ENCODE results near the gene MAGI2. TPM values are rescaled to one million over a fixed set of nuclear protein-coding genes. Genes with fewer than 3 reads are reported as not detected.

MAGI2 gene
- total RNA-seq, 1 experiment from 2014 or later = 14.3 TPM

GRCh38 chr7:79142706-79143105, 310.8 kb downstream of the MAGI2 start:
- DNase-seq = no peak
- H3T11ph ChIP-seq (ENCODE audit: low read length) = no peak overlapping the region
- H3K79me2 ChIP-seq (ENCODE audit: insufficient read depth, low read length) = no peaks in the 10 kb centered on the region
- H4K91ac ChIP-seq (ENCODE audit: insufficient read length, low read depth, low read length) = no peak overlapping the region
- no peak overlapping the region for H2BK120ac ChIP-seq (ENCODE audit: low read depth, low read length, poor library complexity, severe bottlenecking)
- no peaks in the 10 kb centered on the region; the same call in 1 of the 2 replicates for H3K27me3 Mint-ChIP-seq (ENCODE audit: low read depth)
- H4K8ac ChIP-seq (replicated peaks; ENCODE audit: insufficient read length, low read depth, low read length) = no peak overlapping the region
- no peaks in the 10 kb centered on the region for H3K4me1 Mint-ChIP-seq
- H3K79me1 ChIP-seq (ENCODE audit: insufficient read depth, low read depth, low read length, poor library complexity, severe bottlenecking) = no peaks in the 10 kb centered on the region
- H3K27me3 ChIP-seq (ENCODE audit: insufficient read depth, low read length) = no peaks in the 10 kb centered on the region
- no peak overlapping the region for H4K5ac ChIP-seq (ENCODE audit: insufficient read length, low read depth, low read length)
- H3K23ac ChIP-seq (ENCODE audit: insufficient read length, low read depth, low read length) = no peak overlapping the region
- no peaks in the 10 kb centered on the region for H3K23me2 ChIP-seq (ENCODE audit: insufficient read length, low read depth, low read length, poor library complexity, severe bottlenecking)
- no peaks in the 10 kb centered on the region for H3K4me1 ChIP-seq (ENCODE audit: insufficient read depth, low read length)
- no peak overlapping the region for H3K4ac ChIP-seq (ENCODE audit: low read depth, low read length)
- H3K14ac ChIP-seq (ENCODE audit: insufficient read depth, low read length) = no peak overlapping the region
- H4K20me1 ChIP-seq (ENCODE audit: control insufficient read depth, insufficient read depth, insufficient read length) = no peaks in the 10 kb centered on the region
- H3K56ac ChIP-seq (ENCODE audit: insufficient read length, low read depth, low read length) = no peak overlapping the region
- no CpG with 5 or more reads among the region's 3 CpGs for WGBS (ENCODE audit: extremely low coverage, insufficient read length, low lambda C conversion rate)
- H2BK12ac ChIP-seq (ENCODE audit: insufficient read length, low read depth, low read length) = no peak overlapping the region
- H3K4me3 Mint-ChIP-seq = no peak overlapping the region
- no peaks in the 10 kb centered on the region; a peak in 1 of 7 replicates for H3K36me3 Mint-ChIP-seq (ENCODE audit: insufficient read depth in 1 of 3, low read depth in 3 of 3)
- no peak overlapping the region for H2AFZ ChIP-seq (ENCODE audit: low read length)
- no peak overlapping the region for H2BK20ac ChIP-seq (ENCODE audit: low read depth, low read length, poor library complexity, severe bottlenecking)
- no peak overlapping the region for H3K27ac ChIP-seq (ENCODE audit: insufficient read length, low read depth, low read length)
- TF ChIP-seq CTCF (conservative IDR thresholded peaks at IDR 0.05) = no peak
- no peak overlapping the region for H3K9ac ChIP-seq (ENCODE audit: extremely low read depth, insufficient read length, low read length)
- no peak overlapping the region for H2BK5ac ChIP-seq (ENCODE audit: insufficient read length, low read length)
- H3K27ac Mint-ChIP-seq = no peak overlapping the region
- no peak overlapping the region for H2BK15ac ChIP-seq (ENCODE audit: low read depth, low read length)
- no peak overlapping the region for H3K4me2 ChIP-seq (ENCODE audit: insufficient read depth, insufficient read length, low read length)
- H2AK5ac ChIP-seq (ENCODE audit: insufficient read length, low read length) = no peak overlapping the region
- no peak overlapping the region for H3K18ac ChIP-seq (ENCODE audit: insufficient read length, low read depth, low read length)
- H3K9me3 ChIP-seq (ENCODE audit: control insufficient read depth, low read depth, low read length) = no peaks in the 10 kb centered on the region
- no peaks in the 10 kb centered on the region for H3K9me3 Mint-ChIP-seq
